ENCODE data around the gene ZHX3.

DNA sequence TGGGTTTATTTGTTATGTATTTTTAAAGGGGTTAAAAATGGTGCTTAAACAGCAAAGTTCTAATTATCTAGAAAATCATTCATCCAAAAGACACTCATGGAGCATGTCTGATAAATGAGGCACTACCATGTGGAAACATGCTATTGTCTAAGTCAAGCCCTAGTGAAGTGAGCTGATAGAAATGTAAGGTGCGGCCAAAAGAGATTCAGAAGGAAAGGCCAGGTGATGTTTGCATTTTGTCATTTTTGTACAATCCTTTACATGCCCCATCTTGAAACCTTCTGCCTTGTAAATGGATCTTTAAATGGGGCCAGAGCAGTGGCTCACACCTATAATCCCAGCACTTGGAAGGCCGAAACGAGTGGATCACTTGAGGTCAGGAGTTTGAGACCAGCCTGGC is 102.9 kb downstream of the ZHX3 start:
- TF ChIP-seq, protein P1, sequence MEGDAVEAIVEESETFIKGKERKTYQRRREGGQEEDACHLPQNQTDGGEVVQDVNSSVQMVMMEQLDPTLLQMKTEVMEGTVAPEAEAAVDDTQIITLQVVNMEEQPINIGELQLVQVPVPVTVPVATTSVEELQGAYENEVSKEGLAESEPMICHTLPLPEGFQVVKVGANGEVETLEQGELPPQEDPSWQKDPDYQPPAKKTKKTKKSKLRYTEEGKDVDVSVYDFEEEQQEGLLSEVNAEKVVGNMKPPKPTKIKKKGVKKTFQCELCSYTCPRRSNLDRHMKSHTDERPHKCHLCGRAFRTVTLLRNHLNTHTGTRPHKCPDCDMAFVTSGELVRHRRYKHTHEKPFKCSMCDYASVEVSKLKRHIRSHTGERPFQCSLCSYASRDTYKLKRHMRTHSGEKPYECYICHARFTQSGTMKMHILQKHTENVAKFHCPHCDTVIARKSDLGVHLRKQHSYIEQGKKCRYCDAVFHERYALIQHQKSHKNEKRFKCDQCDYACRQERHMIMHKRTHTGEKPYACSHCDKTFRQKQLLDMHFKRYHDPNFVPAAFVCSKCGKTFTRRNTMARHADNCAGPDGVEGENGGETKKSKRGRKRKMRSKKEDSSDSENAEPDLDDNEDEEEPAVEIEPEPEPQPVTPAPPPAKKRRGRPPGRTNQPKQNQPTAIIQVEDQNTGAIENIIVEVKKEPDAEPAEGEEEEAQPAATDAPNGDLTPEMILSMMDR (IDR thresholded peaks at IDR 0.05), result no peak
- TF ChIP-seq POLR2AphosphoS5 (IDR thresholded peaks at IDR 0.05), result no peak

All from suprapubic skin (tissue), 3 donors.